Measurements from ENCODE around the gene FIG4. TPM values are rescaled to one million over a fixed set of nuclear protein-coding genes. Genes with fewer than 3 reads are reported as not detected.

FIG4 gene
- polyA plus RNA-seq, 1 donor (not counting 4 experiments of a cell fraction or from before 2014, with no cell fraction given) = 12.8 TPM

GRCh38 chr6:109799129-109799528 lies 108.0 kb downstream of the FIG4 start:
- Histone ChIP-seq H3K4me1 (ENCODE audit: control insufficient read depth, extremely low read depth, insufficient read depth, low read length) (peaks cover 16% of the 10 kb centered on the region), H3K4me2 (ENCODE audit: control insufficient read depth, extremely low read depth, insufficient read depth, low read depth, low read length) (no peak overlapping the region), H3K9ac (ENCODE audit: control insufficient read depth, extremely low read depth, insufficient read depth, low read length) (no peak overlapping the region), H3K27me3 (ENCODE audit: control insufficient read depth, extremely low read depth, insufficient read depth, low read length) (no peaks in the 10 kb centered on the region), H3K27ac (ENCODE audit: control insufficient read depth, insufficient read depth, low read length) (no peak overlapping the region), H2AFZ (ENCODE audit: control insufficient read depth, low read length) (no peak overlapping the region), H3K9me1 (ENCODE audit: control insufficient read depth, extremely low read depth, insufficient read depth, low read length) (peaks cover 4% of the 10 kb centered on the region), H3K4me3 (ENCODE audit: control insufficient read depth in 2 of 3, extremely low read depth in 1 of 3, insufficient read depth in 2 of 3, low read depth in 1 of 3, low read length in 3 of 3) (no peak overlapping the region), H4K20me1 (ENCODE audit: control insufficient read depth, extremely low read depth, insufficient read depth, low read length) (no peaks in the 10 kb centered on the region), H3K9me3 (ENCODE audit: control insufficient read depth, low read depth, low read length) (no peaks in the 10 kb centered on the region), H3K36me3 (ENCODE audit: control insufficient read depth in 2 of 2, extremely low read depth in 1 of 2, insufficient read depth in 2 of 2, low read length in 2 of 2) (no peaks in the 10 kb centered on the region), H3K79me2 (ENCODE audit: control insufficient read depth, insufficient read depth, low read length) (no peaks in the 10 kb centered on the region)
- TF ChIP-seq CTCF (optimal IDR thresholded peaks at IDR 0.05 in 1 of 3, IDR thresholded peaks at IDR 0.05 in 1 of 3, conservative IDR thresholded peaks at IDR 0.05 in 1 of 3; ENCODE audit: extremely low read depth in 1 of 3, insufficient read depth in 2 of 3, low read length in 3 of 3) (no peak), EZH2 (IDR thresholded peaks at IDR 0.05; ENCODE audit: low read length) (no peak)
- dilution Hi-C loops (cut with MboI; ENCODE audit: extremely low pct_ligation_motif_present, low sequenced_read_pairs) = no loop called here
- DNase-seq (ENCODE audit: low read depth, low spot score) (no peak), FAIRE-seq (no peak)

GRCh38 chr6:109799664-109800063 lies 108.6 kb downstream of the FIG4 start:
- no peaks in the 10 kb centered on the region for H3K27me3 ChIP-seq (ENCODE audit: control insufficient read depth, extremely low read depth, insufficient read depth, low read length)
- H3K4me3 ChIP-seq (ENCODE audit: control insufficient read depth in 2 of 3, extremely low read depth in 1 of 3, insufficient read depth in 2 of 3, low read depth in 1 of 3, low read length in 3 of 3) = no peak overlapping the region
- H3K9ac ChIP-seq (ENCODE audit: control insufficient read depth, extremely low read depth, insufficient read depth, low read length) = no peak overlapping the region
- no peak overlapping the region for H3K27ac ChIP-seq (ENCODE audit: control insufficient read depth, insufficient read depth, low read length)
- H3K9me3 ChIP-seq (ENCODE audit: control insufficient read depth, low read depth, low read length) = no peaks in the 10 kb centered on the region
- TF ChIP-seq EZH2 (IDR thresholded peaks at IDR 0.05; ENCODE audit: low read length) (no peak), CTCF (optimal IDR thresholded peaks at IDR 0.05 in 1 of 3, IDR thresholded peaks at IDR 0.05 in 1 of 3, conservative IDR thresholded peaks at IDR 0.05 in 1 of 3; ENCODE audit: extremely low read depth in 1 of 3, insufficient read depth in 2 of 3, low read length in 3 of 3) (no peak)
- no peak overlapping the region for H2AFZ ChIP-seq (ENCODE audit: control insufficient read depth, low read length)
- H3K4me1 ChIP-seq (ENCODE audit: control insufficient read depth, extremely low read depth, insufficient read depth, low read length) = peaks cover 11% of the 10 kb centered on the region
- no peak for DNase-seq (ENCODE audit: low read depth, low spot score)
- dilution Hi-C loops (cut with MboI; ENCODE audit: extremely low pct_ligation_motif_present, low sequenced_read_pairs) = no loop called here
- no peaks in the 10 kb centered on the region for H3K36me3 ChIP-seq (ENCODE audit: control insufficient read depth in 2 of 2, extremely low read depth in 1 of 2, insufficient read depth in 2 of 2, low read length in 2 of 2)
- no peak overlapping the region for H3K4me2 ChIP-seq (ENCODE audit: control insufficient read depth, extremely low read depth, insufficient read depth, low read depth, low read length)
- no peaks in the 10 kb centered on the region for H3K79me2 ChIP-seq (ENCODE audit: control insufficient read depth, insufficient read depth, low read length)
- FAIRE-seq = no peak
- no peaks in the 10 kb centered on the region for H4K20me1 ChIP-seq (ENCODE audit: control insufficient read depth, extremely low read depth, insufficient read depth, low read length)
- peaks cover 2% of the 10 kb centered on the region for H3K9me1 ChIP-seq (ENCODE audit: control insufficient read depth, extremely low read depth, insufficient read depth, low read length)
